K562 (cell line): ENCODE data around the gene DACT3. TPM values are rescaled to one million over a fixed set of nuclear protein-coding genes. Genes with fewer than 3 reads are reported as not detected.

Experiments used
- ATAC-seq: fragments of 200-7000 bp; cut with Tn5 transposase; 3 replicates; pipeline ENCODE4 v1.9.1; 2020; ENCODE audit warnings: moderate library complexity
- BruUV-seq: library from RNA; stranded (reverse); fragments of 400-500 nt; replicated peaks from 2 replicates; lab custom pipeline; 2021; lab: Mats Ljungman, UMichigan
- CTCF ChIA-PET: fragments of 300-600 bp; formaldehyde crosslinking; extraction: SDS; loops from one replicate; lab custom pipeline; 2021; ENCODE audit warnings: low intra/inter-chr PET ratio; lab: Yijun Ruan, JAX
- POLR2A ChIA-PET: fragments of 300-600, 350-650 bp; sonication (Branson Sonifier 250); formaldehyde crosslinking; extraction: SDS; loops from one replicate; lab custom pipeline; 2021; ENCODE audit warnings: antibody characterized with exemption, inconsistent platforms; lab: Yijun Ruan, JAX
- DNase-seq, 4 experiments: peaks; one replicate each; pipeline versions ENCODE4 v3.0.0 to v3.0.0-alpha.2; 2011 to 2018; ENCODE audit warnings: low spot score in 3 of 4, mixed read lengths in 3 of 4; ENCODE audit errors: extremely low read depth in 1 of 4
- FAIRE-seq: peaks from 2 replicates; lab custom pipeline; 2011; peaks lifted over from hg19 to GRCh38; lab: Jason Lieb, UNC
- H2AFZ ChIP-seq: 2 replicates; pipeline ENCODE4 v1.6.0; 2011; ENCODE audit warnings: low read depth, low read length, control low read depth, inconsistent platforms
- H3K27ac ChIP-seq: fragments of 200-600 bp; 3 replicates; pipeline ENCODE4 v1.8.0; 2011; ENCODE audit warnings: low read depth, mild to moderate bottlenecking, control low read depth, inconsistent platforms, low read length, moderate library complexity, mixed read lengths; ENCODE audit errors: extremely low read depth
- H3K27me3 ChIP-seq, 2 experiments: fragments of 300-600 bp in 1 of 2; 2 replicates in 1 of 2; 3 replicates in 1 of 2; pipeline versions ENCODE4 v1.6.0 to v1.8.0; 2011; ENCODE audit warnings: inconsistent platforms in 2 of 2, low read length in 2 of 2, mild to moderate bottlenecking in 1 of 2, mixed read lengths in 1 of 2, moderate library complexity in 1 of 2; ENCODE audit not compliant: control insufficient read depth in 2 of 2, insufficient read depth in 2 of 2
- H3K36me3 ChIP-seq: fragments of 300-600 bp; 3 replicates; pipeline ENCODE4 v1.8.0; 2011; ENCODE audit warnings: mild to moderate bottlenecking, low read length, inconsistent platforms; ENCODE audit not compliant: control insufficient read depth, insufficient read depth
- H3K4me1 ChIP-seq, 2 experiments: fragments of 200-600 bp in 1 of 2; replicated peaks in 1 of 2; 2 replicates in 1 of 2; 3 replicates in 1 of 2; pipeline versions ENCODE4 v1.5.1 to v1.8.0; 2011; ENCODE audit warnings: inconsistent platforms in 2 of 2, low read length in 2 of 2, mild to moderate bottlenecking in 1 of 2, mixed read lengths in 1 of 2, moderate library complexity in 1 of 2; ENCODE audit not compliant: control insufficient read depth in 2 of 2, insufficient read depth in 2 of 2
- H3K4me2 ChIP-seq: 2 replicates; pipeline ENCODE4 v1.6.1; 2011; ENCODE audit warnings: low read length, control low read depth, inconsistent platforms, mixed read lengths; ENCODE audit not compliant: insufficient read depth
- H3K4me3 ChIP-seq: fragments of 200-600 bp; sonication (generic), shearing (Covaris generic); 2 replicates; pipeline ENCODE4 v1.5.1; 2016; ENCODE audit warnings: control low read depth, inconsistent platforms
- H3K79me2 ChIP-seq: fragments of 200-600 bp; 3 replicates; pipeline ENCODE4 v1.8.0; 2011; ENCODE audit warnings: low read length, inconsistent platforms; ENCODE audit not compliant: control insufficient read depth, insufficient read depth
- H3K9ac ChIP-seq, 2 experiments: 2 replicates each; pipeline versions ENCODE4 v1.6.0 to v1.6.1; 2011; ENCODE audit warnings: low read depth in 2 of 2, low read length in 2 of 2, control low read depth in 1 of 2, inconsistent platforms in 1 of 2, mild to moderate bottlenecking in 1 of 2, mixed read lengths in 1 of 2; ENCODE audit not compliant: insufficient read depth in 1 of 2
- H3K9me1 ChIP-seq: one replicate; pipeline ENCODE4 v1.6.0; 2011; ENCODE audit warnings: inconsistent platforms, mild to moderate bottlenecking, low read length, moderate library complexity; ENCODE audit not compliant: control insufficient read depth, insufficient read depth
- H3K9me3 ChIP-seq: replicated peaks from 2 replicates; pipeline ENCODE4 v1.5.1; 2011; ENCODE audit warnings: low read depth, low read length, inconsistent platforms; ENCODE audit not compliant: control insufficient read depth, insufficient read depth
- H4K20me1 ChIP-seq: replicated peaks from 2 replicates; pipeline ENCODE4 v1.6.1; 2011; ENCODE audit warnings: low read length, inconsistent platforms, mixed read lengths; ENCODE audit not compliant: control insufficient read depth, insufficient read depth
- HDAC1 ChIP-seq, 2 experiments: fragments of 450-650 bp; IDR thresholded peaks; 2 replicates each; pipeline ENCODE4 v1.6.1; 2016 to 2017; ENCODE audit warnings: inconsistent platforms in 1 of 2, mild to moderate bottlenecking in 1 of 2, moderate library complexity in 1 of 2
- ID3 ChIP-seq, 2 experiments: fragments of 250-450 bp in 1 of 2; fragments of 450-650 bp in 1 of 2; sonication (Bioruptor Pico) in 1 of 2; IDR thresholded peaks; 2 replicates each; pipeline versions ENCODE4 v1.6.1 to v1.8.0; 2016 to 2021; ENCODE audit warnings: mild to moderate bottlenecking in 2 of 2, moderate library complexity in 2 of 2, missing compliant biosample characterization in 1 of 2, missing genetic modification characterization in 1 of 2
- NBN ChIP-seq: fragments of 450-650 bp; IDR thresholded peaks from 2 replicates; pipeline ENCODE4 v1.6.1; 2016; ENCODE audit warnings: low read depth, mild to moderate bottlenecking
- POLR2AphosphoS2 ChIP-seq: IDR thresholded peaks from 2 replicates; pipeline ENCODE4 v1.6.1; 2012; ENCODE audit warnings: low read length, improper control_type of control experiment
- PURB ChIP-seq: sonication (generic); formaldehyde crosslinking; IDR thresholded peaks from 2 replicates; pipeline ENCODE4 v1.9.0; 2021; ENCODE audit warnings: low read depth, mild to moderate bottlenecking, missing genetic modification reagents
- PYGO2 ChIP-seq: fragments of 450-650 bp; IDR thresholded peaks from 2 replicates; pipeline ENCODE4 v1.6.1; 2016; ENCODE audit warnings: mild to moderate bottlenecking, missing genetic modification characterization, moderate library complexity, missing compliant biosample characterization
- ZKSCAN1 ChIP-seq: fragments of 150-350 bp; IDR thresholded peaks from 2 replicates; pipeline ENCODE4 v1.6.1; 2016; ENCODE audit warnings: low read depth, low read length
- ZNF134 ChIP-seq: fragments of 250-450 bp; sonication (Bioruptor Pico); conservative IDR thresholded peaks from 2 replicates; pipeline ENCODE4 v1.4.0; 2020
- ZNF384 ChIP-seq: IDR thresholded peaks from 2 replicates; pipeline ENCODE4 v1.6.1; 2012; ENCODE audit warnings: low read depth, low read length, improper control_type of control experiment
- ZNF586 ChIP-seq: fragments of 450-650 bp; formaldehyde crosslinking; conservative IDR thresholded peaks from 2 replicates; pipeline ENCODE4 v1.4.0; 2020; ENCODE audit warnings: mild to moderate bottlenecking, moderate library complexity
- WGBS: fragments of 100-300 bp; shearing (Covaris generic); methylation state at CpG from one replicate; pipeline ENCODE4 v1.1.6; 2016; ENCODE audit warnings: low coverage, mixed read lengths; ENCODE audit not compliant: insufficient coverage; ENCODE audit errors: missing lambda C conversion rate; 5-methylcytosine and 5-hydroxymethylcytosine counted together
- in situ Hi-C: fragments of 300-500 bp; cut with MboI; formaldehyde crosslinking; loops from 4 replicates; pipeline ENCODE4 v1.15.0; 2018; ENCODE audit warnings: inconsistent platforms, mixed read lengths
- intact Hi-C: fragments of 100-400 bp; cut with micrococcal nuclease; formaldehyde crosslinking; loops from 2 replicates; pipeline ENCODE4 v1.14.2; 2022
- polyA plus RNA-seq, 8 experiments: library from polyadenylated mRNA; depleted of rRNA in 4 of 8; stranded (reverse) in 5 of 8; unstranded in 3 of 8; fragments of >200 nt; fragmentation: Nextera tagmentation in 2 of 8; fragmentation: Illumina TruSeq in 1 of 8; extraction: Ambion mirVana in 2 of 8; extraction: Trizol in 1 of 8; gene quantifications; 2 replicates each; pipeline versions ENCODE4 v1.2.1 to v1.2.3, GENCODE V29; 2011 to 2014; ENCODE audit warnings: inconsistent platforms in 1 of 8, missing spikeins in 1 of 8
- total RNA-seq, 7 experiments: library from RNA; depleted of rRNA in 6 of 7; stranded (reverse); fragments of >200 nt in 6 of 7; fragmentation: Illumina TruSeq in 2 of 7; extraction: Trizol in 2 of 7; gene quantifications; 2 replicates each; pipeline versions ENCODE4 v1.2.1 to v1.2.3, GENCODE V29; 2011 to 2021; ENCODE audit warnings: low replicate concordance in 1 of 7
- TF ChIP-seq, protein P1 (sequence below): sonication (generic); formaldehyde crosslinking; IDR thresholded peaks from 2 replicates; pipeline ENCODE4 v1.8.1; 2023; ENCODE audit warnings: mild to moderate bottlenecking, missing genetic modification reagents
- TF ChIP-seq, protein P2 (sequence below): sonication (generic); formaldehyde crosslinking; IDR thresholded peaks from 2 replicates; pipeline ENCODE4 v1.8.1; 2023; ENCODE audit warnings: mild to moderate bottlenecking, missing genetic modification reagents

Gene DACT3
- total and polyA plus RNA-seq, 9 of the 15 experiments (the other 6 are each of a cell fraction or from before 2014, with no cell fraction given), result 0.67 to 6.5 (median 3.5) TPM

DNA sequence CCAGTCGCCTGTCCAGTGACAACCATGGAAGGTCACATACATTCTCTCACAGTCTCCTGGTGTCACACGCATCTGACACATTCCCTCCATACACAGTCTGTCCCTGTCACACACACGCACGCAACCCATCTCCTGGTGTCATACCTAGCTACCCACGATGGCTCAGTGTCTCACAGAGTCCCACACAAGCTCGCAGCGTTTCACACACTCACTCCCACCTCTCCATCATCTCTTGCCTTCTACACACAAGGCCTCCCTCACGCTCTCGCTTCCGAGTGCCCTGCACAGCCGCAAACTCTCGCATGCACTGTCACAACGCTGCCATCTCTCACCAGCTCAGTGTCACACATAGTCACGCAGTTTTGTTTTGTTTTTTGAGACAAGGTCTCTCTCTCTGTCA is 23.8 kb downstream of the DACT3 start (continued):
- TF ChIP-seq, protein P1, sequence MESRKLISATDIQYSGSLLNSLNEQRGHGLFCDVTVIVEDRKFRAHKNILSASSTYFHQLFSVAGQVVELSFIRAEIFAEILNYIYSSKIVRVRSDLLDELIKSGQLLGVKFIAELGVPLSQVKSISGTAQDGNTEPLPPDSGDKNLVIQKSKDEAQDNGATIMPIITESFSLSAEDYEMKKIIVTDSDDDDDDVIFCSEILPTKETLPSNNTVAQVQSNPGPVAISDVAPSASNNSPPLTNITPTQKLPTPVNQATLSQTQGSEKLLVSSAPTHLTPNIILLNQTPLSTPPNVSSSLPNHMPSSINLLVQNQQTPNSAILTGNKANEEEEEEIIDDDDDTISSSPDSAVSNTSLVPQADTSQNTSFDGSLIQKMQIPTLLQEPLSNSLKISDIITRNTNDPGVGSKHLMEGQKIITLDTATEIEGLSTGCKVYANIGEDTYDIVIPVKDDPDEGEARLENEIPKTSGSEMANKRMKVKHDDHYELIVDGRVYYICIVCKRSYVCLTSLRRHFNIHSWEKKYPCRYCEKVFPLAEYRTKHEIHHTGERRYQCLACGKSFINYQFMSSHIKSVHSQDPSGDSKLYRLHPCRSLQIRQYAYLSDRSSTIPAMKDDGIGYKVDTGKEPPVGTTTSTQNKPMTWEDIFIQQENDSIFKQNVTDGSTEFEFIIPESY, result 0 out of 2 replicates have a peak, but pooled peaks have one; percentile 22
- TF ChIP-seq ID3 (CRISPR knock-in tag; IDR thresholded peaks at IDR 0.05), result no peak
- TF ChIP-seq ID3 (tag; IDR thresholded peaks at IDR 0.05), result no peak
- TF ChIP-seq, all 486 proteins: peak for 2

GRCh38 chr19:46635920-46636761 is 24.8 kb downstream of the DACT3 start, which contains the start of gene GNG8:
TSS of gene GNG8 (minus strand) at chr19:46636202. CDS start at chr19:46634682, 1,520 bp downstream.
- in situ Hi-C loops, result no loop called here
- H3K27me3 ChIP-seq, result no peaks in the 10 kb centered on the region
- H2AFZ ChIP-seq, result peak within 1 kb of the TSS; percentile 52
- TF ChIP-seq ZNF384, result 0 out of 2 replicates have a peak, but pooled peaks have one; percentile 12
- TF ChIP-seq, protein P2, sequence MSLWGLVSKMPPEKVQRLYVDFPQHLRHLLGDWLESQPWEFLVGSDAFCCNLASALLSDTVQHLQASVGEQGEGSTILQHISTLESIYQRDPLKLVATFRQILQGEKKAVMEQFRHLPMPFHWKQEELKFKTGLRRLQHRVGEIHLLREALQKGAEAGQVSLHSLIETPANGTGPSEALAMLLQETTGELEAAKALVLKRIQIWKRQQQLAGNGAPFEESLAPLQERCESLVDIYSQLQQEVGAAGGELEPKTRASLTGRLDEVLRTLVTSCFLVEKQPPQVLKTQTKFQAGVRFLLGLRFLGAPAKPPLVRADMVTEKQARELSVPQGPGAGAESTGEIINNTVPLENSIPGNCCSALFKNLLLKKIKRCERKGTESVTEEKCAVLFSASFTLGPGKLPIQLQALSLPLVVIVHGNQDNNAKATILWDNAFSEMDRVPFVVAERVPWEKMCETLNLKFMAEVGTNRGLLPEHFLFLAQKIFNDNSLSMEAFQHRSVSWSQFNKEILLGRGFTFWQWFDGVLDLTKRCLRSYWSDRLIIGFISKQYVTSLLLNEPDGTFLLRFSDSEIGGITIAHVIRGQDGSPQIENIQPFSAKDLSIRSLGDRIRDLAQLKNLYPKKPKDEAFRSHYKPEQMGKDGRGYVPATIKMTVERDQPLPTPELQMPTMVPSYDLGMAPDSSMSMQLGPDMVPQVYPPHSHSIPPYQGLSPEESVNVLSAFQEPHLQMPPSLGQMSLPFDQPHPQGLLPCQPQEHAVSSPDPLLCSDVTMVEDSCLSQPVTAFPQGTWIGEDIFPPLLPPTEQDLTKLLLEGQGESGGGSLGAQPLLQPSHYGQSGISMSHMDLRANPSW, result no peak
- no peak for TF ChIP-seq PURB
- TF ChIP-seq POLR2AphosphoS2, result no peak
- TF ChIP-seq PYGO2 (tag), result no peak
- TF ChIP-seq NBN, result 0 out of 2 replicates have a peak, but pooled peaks have one; percentile 18
- TF ChIP-seq ZNF586 (CRISPR knock-in tag), result no peak
- 0 out of 4 replicates have a peak, but pooled peaks of 1 of the 2 experiments have one; percentile 21 for TF ChIP-seq HDAC1 (IDR thresholded peaks at IDR 0.05)
- no peak for TF ChIP-seq ID3 (CRISPR knock-in tag; IDR thresholded peaks at IDR 0.05)
- TF ChIP-seq ID3 (tag; IDR thresholded peaks at IDR 0.05), result peak; percentile 34; the same call in 1 of the 2 replicates
- 0 out of 2 replicates have a peak, but pooled peaks have one; percentile 21 for TF ChIP-seq ZKSCAN1
- TF ChIP-seq ZNF134, result no peak

More at GRCh38 chr19:46635920-46636761, 24.8 kb downstream of the DACT3 start, which contains the start of gene GNG8:
- Histone ChIP-seq H3K9me1 (no peaks in the 10 kb centered on the region), H3K79me2 (no peaks in the 10 kb centered on the region), H3K4me2 (peak within 1 kb of the TSS; percentile 56), H4K20me1 (no peaks in the 10 kb centered on the region), H3K27ac (no peak within 1 kb of the TSS; the same call in 2 of the 3 replicates), H3K4me1 (peaks cover 28 to 62% of the 10 kb centered on the region in 2 experiments), H3K9me3 (no peaks in the 10 kb centered on the region), H3K9ac (peak within 1 kb of the TSS in 1 of 2 experiments; percentile 50; a peak in 2 of 4 replicates), H3K36me3 (no peaks in the 10 kb centered on the region), H3K4me3 (no peak within 1 kb of the TSS)
- WGBS, result 11% methylated on average over 26 of the region's 34 CpGs
- intact Hi-C loops, result no loop called here
- FAIRE-seq (no peak), ATAC-seq (no peak), DNase-seq (peak; percentile 54 to 80 (median 72))
- no TSS peak for BruUV-seq
- ChIA-PET CTCF (interaction anchor here (0.7 kb wide), 1 partner anchor 86 kb away, joined by 6 read pairs; no protein-coding TSS in a partner anchor), POLR2A (no interaction called here)
